Suprapubic skin (tissue), 4 donors: ENCODE data around the gene CYP19A1. TPM values are rescaled to one million over a fixed set of nuclear protein-coding genes. Genes with fewer than 3 reads are reported as not detected.

ENCODE experiments used
- DNase-seq, 2 donors: peaks; one replicate each; pipeline ENCODE4 v3.0.0-alpha.2; 2019; ENCODE audit warnings: low spot score in 2 of 2
- H3K27ac ChIP-seq: fragments of 200-600 bp; sonication (generic); one replicate; pipeline ENCODE4 v1.5.1; 2019
- H3K27me3 ChIP-seq: fragments of 200-600 bp; sonication (generic); one replicate; pipeline ENCODE4 v1.5.1; 2019
- H3K36me3 ChIP-seq: fragments of 200-600 bp; sonication (generic); one replicate; pipeline ENCODE4 v1.5.1; 2019
- H3K4me1 ChIP-seq: fragments of 200-600 bp; sonication (generic); one replicate; pipeline ENCODE4 v1.5.1; 2019
- H3K4me3 ChIP-seq: fragments of 200-600 bp; sonication (generic); one replicate; pipeline ENCODE4 v1.5.1; 2019; ENCODE audit warnings: mild to moderate bottlenecking
- H3K9me3 ChIP-seq: fragments of 200-600 bp; sonication (generic); one replicate; pipeline ENCODE4 v1.5.1; 2019
- EP300 ChIP-seq: sonication (generic); formaldehyde crosslinking; IDR thresholded peaks from one replicate; pipeline ENCODE4 v1.6.1; 2017; ENCODE audit warnings: antibody characterized with exemption
- POLR2A ChIP-seq, 2 donors: fragments of 450-650 bp; IDR thresholded peaks; one replicate each; pipeline ENCODE4 v1.6.1; 2017; ENCODE audit warnings: antibody characterized with exemption in 2 of 2, mild to moderate bottlenecking in 2 of 2, moderate library complexity in 2 of 2
- POLR2AphosphoS5 ChIP-seq, 3 donors: sonication (generic); formaldehyde crosslinking; IDR thresholded peaks; one replicate each; pipeline ENCODE4 v1.6.1; 2017; ENCODE audit warnings: antibody characterized with exemption in 3 of 3
- WGBS: methylation state at CpG from one replicate; pipeline ENCODE4 v1.1.5; 2018; 5-methylcytosine and 5-hydroxymethylcytosine counted together
- total RNA-seq, 4 donors: library from RNA; depleted of rRNA; stranded (reverse); fragments of >200 nt; gene quantifications; one replicate each; pipeline ENCODE4 v1.1.0, GENCODE V29; 2016
- TF ChIP-seq, protein P1 (sequence below), 2 donors: fragments of 200-600 bp in 1 of 2; fragments of 450-650 bp in 1 of 2; sonication (generic) in 1 of 2; IDR thresholded peaks; one replicate each; pipeline ENCODE4 v1.5.1; 2016 to 2019; ENCODE audit warnings: antibody characterized with exemption in 2 of 2, mild to moderate bottlenecking in 1 of 2, moderate library complexity in 1 of 2

The CYP19A1 gene
- total RNA-seq, 4 donors from 2014 or later: 2.7 to 6.8 (median 5.6) TPM

GRCh38 chr15:51312166-51313073, 26.0 kb downstream of the CYP19A1 start:
- no peak for TF ChIP-seq POLR2A (IDR thresholded peaks at IDR 0.05)
- TF ChIP-seq, protein P1, sequence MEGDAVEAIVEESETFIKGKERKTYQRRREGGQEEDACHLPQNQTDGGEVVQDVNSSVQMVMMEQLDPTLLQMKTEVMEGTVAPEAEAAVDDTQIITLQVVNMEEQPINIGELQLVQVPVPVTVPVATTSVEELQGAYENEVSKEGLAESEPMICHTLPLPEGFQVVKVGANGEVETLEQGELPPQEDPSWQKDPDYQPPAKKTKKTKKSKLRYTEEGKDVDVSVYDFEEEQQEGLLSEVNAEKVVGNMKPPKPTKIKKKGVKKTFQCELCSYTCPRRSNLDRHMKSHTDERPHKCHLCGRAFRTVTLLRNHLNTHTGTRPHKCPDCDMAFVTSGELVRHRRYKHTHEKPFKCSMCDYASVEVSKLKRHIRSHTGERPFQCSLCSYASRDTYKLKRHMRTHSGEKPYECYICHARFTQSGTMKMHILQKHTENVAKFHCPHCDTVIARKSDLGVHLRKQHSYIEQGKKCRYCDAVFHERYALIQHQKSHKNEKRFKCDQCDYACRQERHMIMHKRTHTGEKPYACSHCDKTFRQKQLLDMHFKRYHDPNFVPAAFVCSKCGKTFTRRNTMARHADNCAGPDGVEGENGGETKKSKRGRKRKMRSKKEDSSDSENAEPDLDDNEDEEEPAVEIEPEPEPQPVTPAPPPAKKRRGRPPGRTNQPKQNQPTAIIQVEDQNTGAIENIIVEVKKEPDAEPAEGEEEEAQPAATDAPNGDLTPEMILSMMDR (IDR thresholded peaks at IDR 0.05): no peak
- no peak for TF ChIP-seq EP300
- TF ChIP-seq POLR2AphosphoS5 (IDR thresholded peaks at IDR 0.05): no peak
- Histone ChIP-seq H3K9me3 (no peaks in the 10 kb centered on the region), H3K4me1 (peaks cover 22% of the 10 kb centered on the region), H3K27ac (peak overlapping the region; percentile 23), H3K4me3 (no peak overlapping the region), H3K36me3 (no peaks in the 10 kb centered on the region), H3K27me3 (no peaks in the 10 kb centered on the region)
- 52% methylated on average over 8 of the region's 8 CpGs for WGBS
- DNase-seq: no peak

GRCh38 chr15:51311510-51311909, 26.9 kb downstream of the CYP19A1 start:
- Histone ChIP-seq H3K27ac (no peak overlapping the region), H3K9me3 (no peaks in the 10 kb centered on the region), H3K4me3 (no peak overlapping the region), H3K36me3 (no peaks in the 10 kb centered on the region), H3K27me3 (no peaks in the 10 kb centered on the region), H3K4me1 (peaks cover 23% of the 10 kb centered on the region)
- DNase-seq: no peak
- no peak for TF ChIP-seq POLR2A (IDR thresholded peaks at IDR 0.05)
- TF ChIP-seq, protein P1 (IDR thresholded peaks at IDR 0.05): no peak
- TF ChIP-seq EP300: no peak
- no peak for TF ChIP-seq POLR2AphosphoS5 (IDR thresholded peaks at IDR 0.05)
- 68% methylated on average over 2 of the region's 2 CpGs for WGBS

DNA sequence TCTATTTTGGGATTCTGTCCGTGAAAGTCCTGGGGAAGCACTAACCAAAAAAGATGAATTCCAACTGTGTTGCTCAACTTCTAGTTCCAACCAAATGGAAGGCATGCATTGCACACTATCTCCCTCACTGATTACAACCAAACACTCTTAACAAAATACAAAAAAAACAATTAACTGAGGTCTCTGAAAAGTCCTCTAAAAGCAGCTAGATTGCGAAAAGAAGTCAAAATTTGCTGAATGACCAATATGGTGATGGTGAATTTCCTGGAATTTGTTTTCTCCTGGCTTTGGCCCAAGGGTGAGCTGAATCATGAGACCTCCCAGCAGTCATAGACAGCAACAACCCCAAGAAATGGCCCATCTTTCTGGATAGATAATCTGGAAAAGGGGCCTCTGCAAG, 28.3 kb downstream of the CYP19A1 start:
- Histone ChIP-seq H3K36me3 (no peaks in the 10 kb centered on the region), H3K27me3 (no peaks in the 10 kb centered on the region), H3K4me1 (peaks cover 23% of the 10 kb centered on the region), H3K9me3 (no peaks in the 10 kb centered on the region), H3K4me3 (no peak overlapping the region), H3K27ac (peak overlapping the region; percentile 39)
- 55% methylated on average over 2 of the region's 2 CpGs for WGBS
- TF ChIP-seq, protein P1 (IDR thresholded peaks at IDR 0.05): no peak
- TF ChIP-seq EP300 (no peak), POLR2AphosphoS5 (IDR thresholded peaks at IDR 0.05) (no peak), POLR2A (IDR thresholded peaks at IDR 0.05) (no peak)
- DNase-seq: no peak

GRCh38 chr15:51307811-51308210, 30.6 kb downstream of the CYP19A1 start:
- Histone ChIP-seq H3K27me3 (no peaks in the 10 kb centered on the region), H3K27ac (no peak overlapping the region), H3K9me3 (no peaks in the 10 kb centered on the region), H3K36me3 (no peaks in the 10 kb centered on the region), H3K4me3 (no peak overlapping the region), H3K4me1 (peaks cover 19% of the 10 kb centered on the region)
- DNase-seq: no peak
- TF ChIP-seq, protein P1 (IDR thresholded peaks at IDR 0.05): no peak
- no peak for TF ChIP-seq POLR2A (IDR thresholded peaks at IDR 0.05)
- 65% methylated on average over 3 of the region's 3 CpGs for WGBS

DNA sequence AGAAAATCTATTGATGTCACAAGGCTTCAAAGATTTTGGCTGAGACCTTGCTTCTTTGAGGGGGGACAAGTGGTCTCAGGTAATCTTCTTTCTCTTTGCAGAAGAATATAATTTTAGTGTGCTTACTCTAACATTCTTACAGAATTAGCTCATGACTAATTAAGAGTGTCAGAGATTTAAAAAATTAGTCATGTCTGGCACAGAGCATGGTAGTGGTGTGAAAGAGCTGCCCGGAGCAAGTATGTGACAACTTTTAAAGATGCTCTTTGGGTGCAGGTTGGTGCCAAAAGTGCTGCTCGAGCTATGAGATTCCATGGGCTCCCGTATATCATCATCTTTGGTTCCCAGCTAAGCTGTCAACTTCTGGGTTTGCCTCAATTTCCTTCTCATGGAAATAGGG, 31.1 kb downstream of the CYP19A1 start:
- H3K9me3 ChIP-seq: no peaks in the 10 kb centered on the region
- DNase-seq: no peak
- TF ChIP-seq POLR2AphosphoS5 (IDR thresholded peaks at IDR 0.05) (no peak), POLR2A (IDR thresholded peaks at IDR 0.05) (no peak), EP300 (no peak)
- TF ChIP-seq, protein P1 (IDR thresholded peaks at IDR 0.05): no peak
- H3K27ac ChIP-seq: no peak overlapping the region
- H3K36me3 ChIP-seq: no peaks in the 10 kb centered on the region
- peaks cover 14% of the 10 kb centered on the region for H3K4me1 ChIP-seq
- no peaks in the 10 kb centered on the region for H3K27me3 ChIP-seq
- no peak overlapping the region for H3K4me3 ChIP-seq
- WGBS: 33% methylated on average over 3 of the region's 3 CpGs
